SU-DHL-6 (cell line): ENCODE results near the gene NXNL1.

Source experiments
- H2AFZ ChIP-seq: fragments of 200-600 bp; sonication (generic); 2 replicates; pipeline ENCODE4 v1.6.1; 2014; ENCODE audit warnings: low read depth, mild to moderate bottlenecking, moderate library complexity, mixed read lengths, antibody characterized with exemption, low read length; ENCODE audit not compliant: severe bottlenecking
- H3F3A ChIP-seq: fragments of 200-600 bp; shearing (Covaris generic); 2 replicates; pipeline ENCODE4 v1.6.0; 2016; ENCODE audit warnings: antibody characterized with exemption, mild to moderate bottlenecking; ENCODE audit not compliant: insufficient read depth
- H3K27ac ChIP-seq: fragments of 200-600 bp; sonication (generic); 2 replicates; pipeline ENCODE4 v1.5.1; 2016; ENCODE audit warnings: low read depth, mild to moderate bottlenecking, low read length, moderate library complexity, mixed read lengths
- H3K27me3 ChIP-seq: fragments of 200-600 bp; sonication (generic), shearing (Covaris generic); 2 replicates; pipeline ENCODE4 v1.6.0; 2014; ENCODE audit warnings: mild to moderate bottlenecking, low read length
- H3K36me3 ChIP-seq: fragments of 200-600 bp; sonication (generic); 2 replicates; pipeline ENCODE4 v1.6.1; 2014; ENCODE audit warnings: mild to moderate bottlenecking, low read length, mixed read lengths
- H3K4me2 ChIP-seq: fragments of 300-600, 200-600 bp; shearing (Covaris generic), sonication (generic); 2 replicates; pipeline ENCODE4 v1.6.0; 2014; ENCODE audit warnings: low read length, low read depth, mild to moderate bottlenecking; ENCODE audit not compliant: poor library complexity, severe bottlenecking
- H3K4me3 ChIP-seq: fragments of 200-600 bp; sonication (generic); 2 replicates; pipeline ENCODE4 v1.5.1; 2014; ENCODE audit warnings: antibody characterized with exemption, low read length, mild to moderate bottlenecking, mixed read lengths; ENCODE audit not compliant: insufficient read depth, poor library complexity, severe bottlenecking
- H3K79me2 ChIP-seq: fragments of 200-600 bp; sonication (generic); 2 replicates; pipeline ENCODE4 v1.6.1; 2014; ENCODE audit warnings: mild to moderate bottlenecking, low read length, moderate library complexity; ENCODE audit not compliant: insufficient read depth
- H3K9ac ChIP-seq: fragments of 200-600 bp; sonication (generic); 2 replicates; pipeline ENCODE4 v1.7.0; 2014; ENCODE audit warnings: mild to moderate bottlenecking, low read length
- H3K9me2 ChIP-seq: fragments of 200-600 bp; sonication (generic); replicated peaks from 2 replicates; pipeline ENCODE4 v1.6.1; 2014; ENCODE audit warnings: low read length; ENCODE audit not compliant: insufficient read depth
- H3K9me3 ChIP-seq: fragments of 200-600 bp; sonication (generic); 2 replicates; pipeline ENCODE4 v1.6.1; 2014; ENCODE audit warnings: low read length, mixed read lengths; ENCODE audit not compliant: insufficient read depth
- H4K20me1 ChIP-seq: fragments of 200-600 bp; sonication (generic); 2 replicates; pipeline ENCODE4 v1.6.1; 2014; ENCODE audit warnings: low read depth, mild to moderate bottlenecking, antibody characterized with exemption, low read length, moderate library complexity, mixed read lengths
- EZH2phosphoT487 ChIP-seq: fragments of 200-600 bp; sonication (generic), shearing (Covaris generic); conservative IDR thresholded peaks from 2 replicates; pipeline ENCODE4 v1.6.1; 2018; ENCODE audit warnings: mild to moderate bottlenecking, antibody characterized with exemption, low read length, moderate library complexity, mixed read lengths
- TF ChIP-seq, protein P1 (sequence below): fragments of 200-600 bp; sonication (generic); IDR thresholded peaks from one replicate; pipeline ENCODE4 v1.5.1; 2017; ENCODE audit warnings: antibody characterized with exemption, mild to moderate bottlenecking, low read length, moderate library complexity; ENCODE audit not compliant: insufficient read depth, poor library complexity, severe bottlenecking

NXNL1 gene

DNA sequence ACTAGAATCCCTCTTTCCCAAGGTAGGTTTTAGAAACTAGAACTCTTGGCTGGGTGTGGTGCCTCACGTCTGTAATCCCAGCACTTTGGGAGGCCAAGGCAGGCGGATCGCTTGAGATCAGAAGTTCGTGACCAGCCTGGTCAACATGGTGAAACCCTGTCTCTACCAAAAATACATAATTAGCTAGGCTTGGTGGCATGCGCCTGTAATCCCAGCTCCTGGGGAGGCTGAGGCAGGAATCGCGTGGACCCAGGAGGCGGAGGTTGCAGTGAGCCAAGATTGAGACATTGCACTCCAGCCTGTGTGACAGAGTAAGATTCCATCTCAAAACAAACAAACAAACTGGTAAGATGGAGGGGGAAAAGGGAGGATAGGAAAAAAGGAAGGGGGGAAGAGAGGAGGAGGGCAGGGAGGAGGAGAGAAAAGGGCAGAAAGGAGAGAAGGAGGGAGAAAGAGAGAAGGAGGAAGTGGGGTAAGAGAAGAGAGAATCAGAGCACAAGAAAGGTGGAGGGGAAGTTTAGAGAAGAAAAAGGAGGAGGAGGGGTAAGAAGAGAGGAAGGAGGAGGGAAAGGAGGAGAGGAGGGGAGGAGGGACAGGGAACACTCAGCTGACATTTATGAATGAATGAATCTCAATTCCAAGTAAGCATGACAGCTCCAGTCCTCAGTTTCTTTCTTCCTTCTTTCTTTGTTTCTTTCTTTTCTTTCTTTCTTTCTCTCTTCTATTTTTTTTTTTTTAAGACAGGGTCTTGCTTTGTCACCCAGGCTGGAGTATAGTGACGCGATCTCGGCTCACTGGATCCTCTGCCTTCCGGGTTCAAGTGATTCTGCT is 7.0 kb upstream of the NXNL1 start:
- Histone ChIP-seq H3K27me3 (no peaks in the 10 kb centered on the region), H4K20me1 (no peaks in the 10 kb centered on the region), H3K4me3 (no peak overlapping the region), H3K79me2 (no peaks in the 10 kb centered on the region), H3K9me3 (no peaks in the 10 kb centered on the region), H3K27ac (no peak overlapping the region), H3K9ac (no peak overlapping the region), H2AFZ (no peak overlapping the region), H3K9me2 (no peaks in the 10 kb centered on the region), H3F3A (no peaks in the 10 kb centered on the region; the same call in 1 of the 2 replicates), H3K4me2 (no peak overlapping the region), H3K36me3 (no peaks in the 10 kb centered on the region)
- TF ChIP-seq, protein P1, sequence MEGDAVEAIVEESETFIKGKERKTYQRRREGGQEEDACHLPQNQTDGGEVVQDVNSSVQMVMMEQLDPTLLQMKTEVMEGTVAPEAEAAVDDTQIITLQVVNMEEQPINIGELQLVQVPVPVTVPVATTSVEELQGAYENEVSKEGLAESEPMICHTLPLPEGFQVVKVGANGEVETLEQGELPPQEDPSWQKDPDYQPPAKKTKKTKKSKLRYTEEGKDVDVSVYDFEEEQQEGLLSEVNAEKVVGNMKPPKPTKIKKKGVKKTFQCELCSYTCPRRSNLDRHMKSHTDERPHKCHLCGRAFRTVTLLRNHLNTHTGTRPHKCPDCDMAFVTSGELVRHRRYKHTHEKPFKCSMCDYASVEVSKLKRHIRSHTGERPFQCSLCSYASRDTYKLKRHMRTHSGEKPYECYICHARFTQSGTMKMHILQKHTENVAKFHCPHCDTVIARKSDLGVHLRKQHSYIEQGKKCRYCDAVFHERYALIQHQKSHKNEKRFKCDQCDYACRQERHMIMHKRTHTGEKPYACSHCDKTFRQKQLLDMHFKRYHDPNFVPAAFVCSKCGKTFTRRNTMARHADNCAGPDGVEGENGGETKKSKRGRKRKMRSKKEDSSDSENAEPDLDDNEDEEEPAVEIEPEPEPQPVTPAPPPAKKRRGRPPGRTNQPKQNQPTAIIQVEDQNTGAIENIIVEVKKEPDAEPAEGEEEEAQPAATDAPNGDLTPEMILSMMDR = no peak
- no peak for TF ChIP-seq EZH2phosphoT487

DNA sequence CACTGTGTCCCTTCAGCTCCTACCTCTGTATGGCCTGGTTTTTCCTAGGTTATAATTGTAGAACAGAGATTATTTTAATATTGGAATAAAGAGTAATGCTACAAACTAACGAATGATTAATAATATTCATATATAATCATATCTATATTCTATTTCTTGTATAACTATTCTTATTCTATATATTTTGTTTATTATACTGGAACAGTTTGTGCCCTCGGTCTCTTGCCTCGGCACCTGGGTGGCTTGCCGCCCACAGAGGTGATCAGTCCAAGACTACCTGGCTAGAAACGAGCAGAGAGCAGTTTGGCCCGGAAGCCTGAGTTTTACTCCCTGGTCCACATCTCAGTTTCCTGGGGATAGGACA is 5.7 kb upstream of the NXNL1 start:
- no peaks in the 10 kb centered on the region for H3K9me3 ChIP-seq
- TF ChIP-seq, protein P1 = no peak
- no peak overlapping the region for H3K4me3 ChIP-seq
- no peak overlapping the region for H3K27ac ChIP-seq
- no peaks in the 10 kb centered on the region for H4K20me1 ChIP-seq
- no peak overlapping the region for H3K9ac ChIP-seq
- no peaks in the 10 kb centered on the region; the same call in 1 of the 2 replicates for H3F3A ChIP-seq
- H3K4me2 ChIP-seq = no peak overlapping the region
- H3K27me3 ChIP-seq = no peaks in the 10 kb centered on the region
- H2AFZ ChIP-seq = no peak overlapping the region
- H3K9me2 ChIP-seq = no peaks in the 10 kb centered on the region
- no peaks in the 10 kb centered on the region for H3K36me3 ChIP-seq
- no peaks in the 10 kb centered on the region for H3K79me2 ChIP-seq

DNA sequence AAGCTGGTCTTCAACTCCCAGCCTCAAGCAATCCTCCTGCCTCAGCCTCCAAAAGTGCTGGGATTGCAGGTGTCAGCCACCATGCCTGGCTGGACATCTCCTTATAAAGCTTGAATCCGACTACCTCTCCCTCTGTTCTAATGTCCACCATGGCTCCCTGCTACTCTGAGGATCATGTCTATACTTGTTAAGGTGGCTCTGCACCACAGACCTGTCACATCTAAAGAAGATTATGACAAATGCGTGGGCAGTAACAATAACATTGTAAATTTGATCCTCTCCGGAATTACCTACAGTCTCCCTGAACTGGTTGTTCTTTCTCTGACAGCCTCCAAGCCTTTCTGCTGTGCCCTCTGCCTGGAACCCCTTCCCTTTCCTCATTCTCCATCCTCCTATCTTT is 1.8 kb downstream of the NXNL1 start:
- Histone ChIP-seq H3F3A (no peaks in the 10 kb centered on the region), H2AFZ (no peak overlapping the region), H3K79me2 (no peaks in the 10 kb centered on the region), H3K4me3 (no peak overlapping the region), H3K9me3 (no peaks in the 10 kb centered on the region), H3K9ac (no peak overlapping the region), H3K27ac (no peak overlapping the region), H3K27me3 (no peaks in the 10 kb centered on the region), H3K4me2 (no peak overlapping the region), H3K36me3 (no peaks in the 10 kb centered on the region), H4K20me1 (no peaks in the 10 kb centered on the region), H3K9me2 (no peaks in the 10 kb centered on the region)
- no peak for TF ChIP-seq EZH2phosphoT487
- TF ChIP-seq, protein P1 = no peak
